SU-DHL-6 (cell line): ENCODE measurements around the gene EMP1.
"Not testable (repeated sequence)": the region's sequence is repeated elsewhere in the genome, so short reads cannot be mapped to it uniquely, and the experiment has no call there.

Experiments
- H2AFZ ChIP-seq: fragments of 200-600 bp; sonication (generic); 2 replicates; pipeline ENCODE4 v1.6.1; 2014; ENCODE audit warnings: low read depth, mild to moderate bottlenecking, moderate library complexity, mixed read lengths, antibody characterized with exemption, low read length; ENCODE audit not compliant: severe bottlenecking
- H3F3A ChIP-seq: fragments of 200-600 bp; shearing (Covaris generic); 2 replicates; pipeline ENCODE4 v1.6.0; 2016; ENCODE audit warnings: antibody characterized with exemption, mild to moderate bottlenecking; ENCODE audit not compliant: insufficient read depth
- H3K27ac ChIP-seq: fragments of 200-600 bp; sonication (generic); 2 replicates; pipeline ENCODE4 v1.5.1; 2016; ENCODE audit warnings: low read depth, mild to moderate bottlenecking, low read length, moderate library complexity, mixed read lengths
- H3K27me3 ChIP-seq: fragments of 200-600 bp; sonication (generic), shearing (Covaris generic); 2 replicates; pipeline ENCODE4 v1.6.0; 2014; ENCODE audit warnings: mild to moderate bottlenecking, low read length
- H3K36me3 ChIP-seq: fragments of 200-600 bp; sonication (generic); 2 replicates; pipeline ENCODE4 v1.6.1; 2014; ENCODE audit warnings: mild to moderate bottlenecking, low read length, mixed read lengths
- H3K4me2 ChIP-seq: fragments of 300-600, 200-600 bp; shearing (Covaris generic), sonication (generic); 2 replicates; pipeline ENCODE4 v1.6.0; 2014; ENCODE audit warnings: low read length, low read depth, mild to moderate bottlenecking; ENCODE audit not compliant: poor library complexity, severe bottlenecking
- H3K4me3 ChIP-seq: fragments of 200-600 bp; sonication (generic); 2 replicates; pipeline ENCODE4 v1.5.1; 2014; ENCODE audit warnings: antibody characterized with exemption, low read length, mild to moderate bottlenecking, mixed read lengths; ENCODE audit not compliant: insufficient read depth, poor library complexity, severe bottlenecking
- H3K79me2 ChIP-seq: fragments of 200-600 bp; sonication (generic); 2 replicates; pipeline ENCODE4 v1.6.1; 2014; ENCODE audit warnings: mild to moderate bottlenecking, low read length, moderate library complexity; ENCODE audit not compliant: insufficient read depth
- H3K9ac ChIP-seq: fragments of 200-600 bp; sonication (generic); 2 replicates; pipeline ENCODE4 v1.7.0; 2014; ENCODE audit warnings: mild to moderate bottlenecking, low read length
- H3K9me2 ChIP-seq: fragments of 200-600 bp; sonication (generic); replicated peaks from 2 replicates; pipeline ENCODE4 v1.6.1; 2014; ENCODE audit warnings: low read length; ENCODE audit not compliant: insufficient read depth
- H3K9me3 ChIP-seq: fragments of 200-600 bp; sonication (generic); 2 replicates; pipeline ENCODE4 v1.6.1; 2014; ENCODE audit warnings: low read length, mixed read lengths; ENCODE audit not compliant: insufficient read depth
- H4K20me1 ChIP-seq: fragments of 200-600 bp; sonication (generic); 2 replicates; pipeline ENCODE4 v1.6.1; 2014; ENCODE audit warnings: low read depth, mild to moderate bottlenecking, antibody characterized with exemption, low read length, moderate library complexity, mixed read lengths
- EZH2phosphoT487 ChIP-seq: fragments of 200-600 bp; sonication (generic), shearing (Covaris generic); conservative IDR thresholded peaks from 2 replicates; pipeline ENCODE4 v1.6.1; 2018; ENCODE audit warnings: mild to moderate bottlenecking, antibody characterized with exemption, low read length, moderate library complexity, mixed read lengths
- TF ChIP-seq, protein P1 (sequence below): fragments of 200-600 bp; sonication (generic); IDR thresholded peaks from one replicate; pipeline ENCODE4 v1.5.1; 2017; ENCODE audit warnings: antibody characterized with exemption, mild to moderate bottlenecking, low read length, moderate library complexity; ENCODE audit not compliant: insufficient read depth, poor library complexity, severe bottlenecking

Gene EMP1

DNA sequence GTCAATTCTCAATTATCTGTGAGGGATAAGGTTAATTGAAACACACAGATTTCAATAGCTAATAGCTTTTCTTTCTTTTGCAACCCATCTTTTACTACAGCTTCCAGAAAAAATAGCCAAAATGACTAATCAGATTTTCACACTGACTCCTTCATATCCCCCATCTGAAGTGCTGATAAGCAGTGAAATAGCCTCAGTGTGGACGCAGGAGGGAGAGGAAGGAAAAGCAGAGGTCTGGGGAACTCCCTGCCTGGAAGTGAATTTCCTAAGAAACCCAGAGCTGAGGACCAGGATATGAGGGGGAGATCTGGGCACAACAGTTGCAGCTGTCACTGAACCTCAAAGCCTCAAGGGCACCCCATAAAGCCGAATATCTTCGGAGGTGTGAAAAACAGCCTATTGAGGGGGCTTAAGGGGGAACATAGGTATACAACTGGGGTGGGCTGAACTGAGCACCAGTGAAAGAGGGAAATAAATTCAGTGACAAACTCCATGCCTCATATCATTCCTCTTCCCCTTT is 60.9 kb downstream of the EMP1 start:
- Histone ChIP-seq H3K36me3 (no peaks in the 10 kb centered on the region), H3K27me3 (no peaks in the 10 kb centered on the region), H3K9me2 (no peaks in the 10 kb centered on the region), H4K20me1 (no peaks in the 10 kb centered on the region), H3K79me2 (no peaks in the 10 kb centered on the region), H3K9ac (no peak overlapping the region), H3K27ac (no peak overlapping the region), H3K4me2 (no peak overlapping the region), H3F3A (no peaks in the 10 kb centered on the region), H3K9me3 (no peaks in the 10 kb centered on the region), H3K4me3 (no peak overlapping the region), H2AFZ (no peak overlapping the region)
- TF ChIP-seq, protein P1, sequence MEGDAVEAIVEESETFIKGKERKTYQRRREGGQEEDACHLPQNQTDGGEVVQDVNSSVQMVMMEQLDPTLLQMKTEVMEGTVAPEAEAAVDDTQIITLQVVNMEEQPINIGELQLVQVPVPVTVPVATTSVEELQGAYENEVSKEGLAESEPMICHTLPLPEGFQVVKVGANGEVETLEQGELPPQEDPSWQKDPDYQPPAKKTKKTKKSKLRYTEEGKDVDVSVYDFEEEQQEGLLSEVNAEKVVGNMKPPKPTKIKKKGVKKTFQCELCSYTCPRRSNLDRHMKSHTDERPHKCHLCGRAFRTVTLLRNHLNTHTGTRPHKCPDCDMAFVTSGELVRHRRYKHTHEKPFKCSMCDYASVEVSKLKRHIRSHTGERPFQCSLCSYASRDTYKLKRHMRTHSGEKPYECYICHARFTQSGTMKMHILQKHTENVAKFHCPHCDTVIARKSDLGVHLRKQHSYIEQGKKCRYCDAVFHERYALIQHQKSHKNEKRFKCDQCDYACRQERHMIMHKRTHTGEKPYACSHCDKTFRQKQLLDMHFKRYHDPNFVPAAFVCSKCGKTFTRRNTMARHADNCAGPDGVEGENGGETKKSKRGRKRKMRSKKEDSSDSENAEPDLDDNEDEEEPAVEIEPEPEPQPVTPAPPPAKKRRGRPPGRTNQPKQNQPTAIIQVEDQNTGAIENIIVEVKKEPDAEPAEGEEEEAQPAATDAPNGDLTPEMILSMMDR, result no peak

DNA sequence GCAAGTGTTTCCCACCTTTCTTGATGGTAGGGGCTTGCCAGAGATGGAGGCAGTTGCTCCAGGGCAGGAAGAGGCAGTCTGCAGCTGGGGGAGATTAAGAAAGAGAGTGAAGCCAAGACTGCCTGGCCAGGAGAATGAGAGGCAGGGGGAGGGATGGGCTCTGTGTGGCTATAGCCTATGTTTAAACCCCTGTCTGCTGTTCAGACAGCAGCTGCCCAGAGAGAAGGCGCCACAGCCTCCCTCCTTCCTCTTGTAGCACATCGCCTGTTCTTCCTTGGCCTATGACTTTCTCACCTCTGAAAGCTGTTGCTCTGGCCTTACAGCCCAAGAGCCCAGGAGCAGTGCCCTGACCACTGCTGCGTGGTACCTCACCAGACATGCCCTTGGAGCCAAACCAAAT is 61.7 kb downstream of the EMP1 start:
- Histone ChIP-seq H3K4me3 (no peak overlapping the region), H3K36me3 (no peaks in the 10 kb centered on the region), H2AFZ (no peak overlapping the region), H3K27ac (no peak overlapping the region), H3K4me2 (no peak overlapping the region), H4K20me1 (no peaks in the 10 kb centered on the region), H3K79me2 (no peaks in the 10 kb centered on the region), H3F3A (no peaks in the 10 kb centered on the region), H3K27me3 (no peaks in the 10 kb centered on the region), H3K9me2 (no peaks in the 10 kb centered on the region), H3K9ac (no peak overlapping the region), H3K9me3 (no peaks in the 10 kb centered on the region)
- TF ChIP-seq EZH2phosphoT487, result no peak
- TF ChIP-seq, protein P1, result no peak

DNA sequence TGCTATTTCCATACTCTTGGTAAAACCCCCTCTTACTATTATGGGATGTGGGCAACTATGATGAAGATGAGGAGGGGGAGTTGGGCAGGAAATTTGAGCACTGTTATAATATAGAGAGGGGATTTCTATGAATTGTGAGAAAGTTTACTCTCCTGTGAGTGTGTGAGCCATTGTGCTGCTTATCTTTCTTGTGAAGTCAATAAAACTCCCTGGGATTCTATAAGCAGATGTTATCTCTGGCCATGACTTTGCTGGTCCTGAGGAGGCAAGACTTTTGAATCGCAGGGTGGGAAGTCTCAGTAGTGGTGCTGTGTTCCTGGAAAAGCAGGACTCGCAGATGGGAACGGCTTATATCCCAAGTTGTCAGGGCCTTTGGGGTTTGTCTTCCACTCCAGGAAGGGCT is 62.2 kb downstream of the EMP1 start:
- Histone ChIP-seq H3K36me3 (no peaks in the 10 kb centered on the region), H3K79me2 (no peaks in the 10 kb centered on the region), H4K20me1 (no peaks in the 10 kb centered on the region), H3K27me3 (no peaks in the 10 kb centered on the region), H3K27ac (no peak overlapping the region), H2AFZ (no peak overlapping the region), H3K9me3 (no peaks in the 10 kb centered on the region), H3F3A (no peaks in the 10 kb centered on the region), H3K9me2 (no peaks in the 10 kb centered on the region), H3K9ac (no peak overlapping the region), H3K4me2 (no peak overlapping the region), H3K4me3 (no peak overlapping the region)
- TF ChIP-seq, protein P1, result no peak
- no peak for TF ChIP-seq EZH2phosphoT487

GRCh38 chr12:13259625-13260024 is 63.1 kb downstream of the EMP1 start:
- H3K27me3 ChIP-seq, H3K9me2 ChIP-seq, H3K27ac ChIP-seq, H3K4me3 ChIP-seq, H3K79me2 ChIP-seq, H3K9me3 ChIP-seq, H3F3A ChIP-seq, H4K20me1 ChIP-seq, H3K9ac ChIP-seq, H3K4me2 ChIP-seq, H3K36me3 ChIP-seq, H2AFZ ChIP-seq: not testable (repeated sequence)

- H3K36me3 ChIP-seq, H3K4me2 ChIP-seq: not testable (repeated sequence)
Observed at GRCh38 chr12:13267826-13268225, 71.3 kb downstream of the EMP1 start.

More at GRCh38 chr12:13267826-13268225, 71.3 kb downstream of the EMP1 start:
- H2AFZ ChIP-seq, H3K9me3 ChIP-seq, H3K79me2 ChIP-seq, H3K9me2 ChIP-seq, H3K27me3 ChIP-seq, H3F3A ChIP-seq, H3K27ac ChIP-seq, H3K4me3 ChIP-seq, H4K20me1 ChIP-seq, H3K9ac ChIP-seq: not testable (repeated sequence)
